ENCODE measurements around the gene CYP2C8.

Gene CYP2C8

GRCh38 chr10:94991243-94991888, 77.9 kb downstream of the CYP2C8 start:
- no peaks in the 10 kb centered on the region for H4K20me1 ChIP-seq (ENCODE audit: insufficient read depth)
- H3K9ac ChIP-seq = no peak overlapping the region
- no peaks in the 10 kb centered on the region for H3K79me2 ChIP-seq (ENCODE audit: insufficient read depth, low read depth)
- H3K4me1 ChIP-seq (ENCODE audit: low read depth, poor library complexity, severe bottlenecking) = no peaks in the 10 kb centered on the region
- no peak overlapping the region for H3K27ac ChIP-seq
- no peak overlapping the region for H3K4me2 ChIP-seq
- no peaks in the 10 kb centered on the region for H3K27me3 ChIP-seq (ENCODE audit: insufficient read depth, low read depth)
- H3K36me3 ChIP-seq (ENCODE audit: insufficient read depth) = no peaks in the 10 kb centered on the region
- no peak for TF ChIP-seq CTCF (conservative IDR thresholded peaks at IDR 0.05; ENCODE audit: low read depth, low read length)
- H2AFZ ChIP-seq (ENCODE audit: low read depth) = no peak overlapping the region
- H3K4me3 ChIP-seq (IDR thresholded peaks at IDR 0.05; ENCODE audit: insufficient read depth, low read depth, low read length) = no peak overlapping the region

DNA sequence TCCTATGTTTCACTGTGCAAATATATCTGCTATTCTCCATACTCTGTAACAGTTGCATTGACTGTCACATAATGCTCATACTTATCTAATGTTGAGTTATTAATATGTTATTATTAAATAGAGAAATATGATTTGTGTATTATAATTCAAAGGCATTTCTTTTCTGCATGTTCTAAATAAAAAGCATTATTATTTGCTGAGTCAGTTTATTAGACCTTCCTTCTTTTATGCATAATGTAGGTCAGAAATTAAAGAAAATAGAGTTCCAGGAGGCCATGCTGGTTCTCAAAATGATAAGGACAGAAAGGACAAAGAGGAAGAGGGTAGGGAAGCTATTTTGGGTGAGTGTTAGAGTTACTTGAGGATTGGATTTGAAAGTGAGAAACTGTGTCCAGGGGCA, 80.1 kb downstream of the CYP2C8 start:
- H3K27me3 ChIP-seq (ENCODE audit: insufficient read depth, low read depth) = no peaks in the 10 kb centered on the region
- H3K4me1 ChIP-seq (ENCODE audit: low read depth, poor library complexity, severe bottlenecking) = no peaks in the 10 kb centered on the region
- H2AFZ ChIP-seq (ENCODE audit: low read depth) = no peak overlapping the region
- H3K79me2 ChIP-seq (ENCODE audit: insufficient read depth, low read depth) = no peaks in the 10 kb centered on the region
- no peak overlapping the region for H3K4me2 ChIP-seq
- no peak overlapping the region for H3K4me3 ChIP-seq (IDR thresholded peaks at IDR 0.05; ENCODE audit: insufficient read depth, low read depth, low read length)
- no peak for TF ChIP-seq CTCF (conservative IDR thresholded peaks at IDR 0.05; ENCODE audit: low read depth, low read length)
- H3K36me3 ChIP-seq (ENCODE audit: insufficient read depth) = no peaks in the 10 kb centered on the region
- no peak overlapping the region for H3K27ac ChIP-seq
- H3K9ac ChIP-seq = no peak overlapping the region
- H4K20me1 ChIP-seq (ENCODE audit: insufficient read depth) = no peaks in the 10 kb centered on the region
